ENCODE data around the gene PLA2G4F.
A peak's percentile ranks its signal among the peaks of the same experiment; 100 is the strongest.

Gene PLA2G4F

DNA sequence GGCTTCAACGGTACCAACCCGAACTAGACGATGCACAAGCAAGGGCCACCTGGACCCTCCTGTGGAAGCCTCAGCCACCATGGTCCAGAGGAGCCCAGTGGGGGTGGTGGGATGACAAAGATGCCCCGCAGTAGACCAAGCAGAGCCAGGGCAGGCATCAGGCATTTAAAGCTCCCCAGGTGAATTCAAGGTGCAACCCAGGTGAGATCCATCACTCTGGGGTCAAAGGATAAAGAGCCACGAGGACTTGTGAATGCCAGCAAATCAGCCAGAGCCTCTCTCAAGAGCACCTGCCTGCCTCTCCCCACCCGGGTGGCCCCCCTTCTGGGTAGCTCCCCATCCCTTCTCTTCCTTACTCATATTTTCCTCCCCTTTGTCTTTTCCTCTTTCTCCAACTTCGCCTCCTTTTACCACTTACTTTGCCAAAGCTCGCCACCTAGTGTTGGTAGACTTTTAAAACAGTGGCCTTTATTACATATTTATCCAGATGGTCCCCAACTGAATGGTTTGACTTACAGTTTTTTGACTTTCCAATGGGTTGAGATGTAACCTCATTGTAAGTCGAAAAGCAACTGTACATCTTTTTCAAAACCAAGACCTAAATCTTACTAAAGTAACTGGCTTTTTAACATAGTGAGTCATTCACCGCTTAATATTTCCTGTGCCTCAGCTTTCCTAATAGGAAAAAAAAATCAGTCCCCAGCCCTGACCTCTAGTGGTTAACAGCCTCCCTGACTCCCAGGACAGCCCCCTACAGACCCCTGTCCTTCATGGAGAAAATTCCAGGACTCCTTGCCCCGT, 18.8 kb downstream of the PLA2G4F start:
- DNase-seq (ENCODE audit: extremely low spot score), result peak; percentile 39
- TF ChIP-seq FOXA1 (IDR thresholded peaks at IDR 0.05) (no peak), NFRKB (IDR thresholded peaks at IDR 0.05) (no peak), ELF4 (IDR thresholded peaks at IDR 0.05) (no peak), ARNT (IDR thresholded peaks at IDR 0.05) (no peak), LEF1 (IDR thresholded peaks at IDR 0.05; ENCODE audit: borderline replicate concordance) (no peak), ZNF384 (IDR thresholded peaks at IDR 0.05) (no peak)
- ChIA-PET POLR2A (no interaction called here), CTCF (interaction anchor here (0.6 to 1.3 kb wide), 9 partner anchors 10 to 215 kb away, joined by 3 to 4 read pairs (median 3); no protein-coding TSS in a partner anchor)

DNA sequence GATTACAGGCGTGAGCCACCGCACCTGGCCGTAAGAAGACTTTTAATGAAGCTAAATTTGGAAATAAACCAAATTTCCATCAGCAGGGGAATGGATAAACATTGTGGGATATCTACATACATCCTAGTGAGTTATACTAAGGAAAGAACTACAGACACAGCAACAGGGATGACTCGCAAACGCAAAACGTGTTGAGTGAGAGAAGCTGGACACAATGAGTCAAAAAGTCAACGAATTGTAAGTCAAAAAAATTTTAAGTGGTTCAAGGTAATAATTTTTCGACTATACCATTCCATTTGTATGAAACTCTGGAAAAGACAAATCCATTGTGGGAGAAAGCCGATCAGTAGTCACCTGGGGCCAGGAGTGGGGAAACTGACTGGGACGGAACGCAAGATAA, 19.9 kb downstream of the PLA2G4F start:
- CTCF ChIA-PET, result interaction anchor here (0.7 kb wide), 1 partner anchor 302 kb away, joined by 3 read pairs; no protein-coding TSS in a partner anchor
- no peak for TF ChIP-seq HDGF (IDR thresholded peaks at IDR 0.05; ENCODE audit: borderline replicate concordance)
- TF ChIP-seq FOXK2 (IDR thresholded peaks at IDR 0.05), result no peak
- TF ChIP-seq SUZ12 (IDR thresholded peaks at IDR 0.05), result no peak
- no peak for TF ChIP-seq FOXM1 (IDR thresholded peaks at IDR 0.05; ENCODE audit: borderline replicate concordance)
- no peak for TF ChIP-seq NFRKB (IDR thresholded peaks at IDR 0.05)
- no peak for TF ChIP-seq TARDBP (IDR thresholded peaks at IDR 0.05)
- TF ChIP-seq SP1 (IDR thresholded peaks at IDR 0.05), result no peak
- TF ChIP-seq ELF4 (IDR thresholded peaks at IDR 0.05), result no peak
- TF ChIP-seq ARNT (IDR thresholded peaks at IDR 0.05), result no peak
- POLR2A ChIA-PET, result no interaction called here
- no peak for DNase-seq (ENCODE audit: extremely low spot score)

DNA sequence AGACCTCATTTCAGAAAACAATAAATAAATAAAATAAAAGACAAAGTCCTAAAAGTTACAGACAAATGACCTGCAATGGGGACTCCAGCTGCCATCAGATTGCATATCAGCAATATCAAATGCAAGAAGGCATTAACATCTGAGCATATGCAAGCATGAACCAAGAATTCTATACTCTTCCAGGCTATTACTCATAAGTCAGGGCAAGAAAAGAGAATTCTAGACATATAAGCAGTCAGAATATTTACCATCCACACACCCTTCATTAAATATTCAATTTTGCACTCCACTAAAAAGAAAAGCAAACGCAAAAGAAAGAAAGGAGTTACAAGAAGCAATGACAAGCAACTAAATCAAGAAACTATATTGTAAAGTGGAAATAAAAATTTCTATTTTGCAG, 21.1 kb downstream of the PLA2G4F start:
- ChIA-PET POLR2A (no interaction called here), CTCF (interaction anchor here (0.6 to 1.5 kb wide), 2 partner anchors 47 to 68 kb away, joined by 3 read pairs; no protein-coding TSS in a partner anchor)
- TF ChIP-seq FOXM1 (IDR thresholded peaks at IDR 0.05; ENCODE audit: borderline replicate concordance) (no peak), L3MBTL2 (conservative IDR thresholded peaks at IDR 0.05) (no peak), CTBP1 (IDR thresholded peaks at IDR 0.05; ENCODE audit: borderline replicate concordance) (no peak), SP1 (IDR thresholded peaks at IDR 0.05) (no peak), FOXK2 (IDR thresholded peaks at IDR 0.05) (no peak)
- DNase-seq (ENCODE audit: extremely low spot score), result no peak

DNA sequence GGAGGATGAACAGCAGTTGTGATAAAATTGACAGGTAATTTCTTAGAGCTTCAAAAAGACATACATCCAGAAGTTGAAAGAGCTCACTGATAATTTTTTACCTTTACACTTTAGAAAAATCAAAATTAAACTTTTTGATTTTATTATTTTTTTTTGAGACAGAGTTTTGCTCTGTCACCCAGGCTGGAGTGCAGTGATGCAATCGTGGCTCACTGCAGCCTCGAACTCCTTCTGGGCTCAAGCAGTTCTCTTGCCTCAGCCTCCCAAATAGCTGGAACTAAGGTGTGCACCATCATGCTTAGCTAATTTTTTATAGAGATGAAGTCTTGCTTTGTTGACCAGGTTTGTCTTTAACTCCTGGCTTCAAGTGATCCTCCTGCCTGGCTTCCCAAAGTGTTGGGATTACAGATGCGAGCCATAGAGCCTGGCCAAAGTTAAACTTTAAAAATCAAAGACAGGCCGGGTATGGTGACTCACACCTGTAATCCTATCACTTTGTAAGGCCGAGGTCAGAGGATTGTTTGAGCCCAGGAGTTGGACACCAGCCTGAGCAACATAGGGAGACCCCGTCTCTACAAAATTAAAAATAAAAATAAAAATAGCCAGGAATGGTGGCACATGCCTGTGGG, 21.7 kb downstream of the PLA2G4F start:
- ChIA-PET CTCF (interaction anchor here (0.9 to 1.5 kb wide), 2 partner anchors 68 to 163 kb away, joined by 3 read pairs; partner anchors contain the start of gene EHD4), POLR2A (no interaction called here)

DNA sequence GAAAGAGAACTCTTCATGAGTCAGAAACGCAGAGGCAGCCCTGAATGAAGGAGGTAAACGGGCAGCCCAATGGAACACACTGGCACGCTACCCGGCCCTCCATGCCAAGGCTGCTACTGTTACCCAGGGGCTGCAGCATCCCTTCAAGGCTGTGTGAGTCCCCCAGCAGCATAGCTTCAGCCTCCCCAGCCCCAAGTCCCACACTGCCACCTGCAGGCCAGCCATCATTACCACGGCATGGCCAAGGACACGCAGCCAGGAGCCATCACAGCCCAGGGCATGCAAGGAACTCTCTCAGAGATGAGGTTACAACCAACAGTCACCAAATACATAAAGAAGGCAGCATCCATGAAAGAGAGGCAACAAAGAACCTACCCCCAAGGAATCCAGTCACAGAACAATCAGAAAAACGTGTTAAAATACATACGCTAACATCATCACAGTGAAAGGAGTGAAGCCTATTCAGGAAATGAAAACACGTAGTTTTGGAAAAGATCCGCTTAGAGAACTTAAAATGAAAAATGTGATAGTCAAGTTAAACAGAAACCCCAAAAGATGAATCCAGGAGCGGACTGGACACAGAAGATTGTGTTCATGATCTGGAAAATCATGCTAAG, 22.4 kb downstream of the PLA2G4F start:
- DNase-seq (ENCODE audit: extremely low spot score), result peak; percentile 68
- TF ChIP-seq ARNT (IDR thresholded peaks at IDR 0.05), result no peak
- no peak for TF ChIP-seq ELF4 (IDR thresholded peaks at IDR 0.05)
- no peak for TF ChIP-seq BHLHE40 (IDR thresholded peaks at IDR 0.05; ENCODE audit: borderline replicate concordance)
- no peak for TF ChIP-seq FOXM1 (IDR thresholded peaks at IDR 0.05; ENCODE audit: borderline replicate concordance)
- TF ChIP-seq HDGF (IDR thresholded peaks at IDR 0.05; ENCODE audit: borderline replicate concordance), result no peak
- no peak for TF ChIP-seq SUZ12 (IDR thresholded peaks at IDR 0.05)
- no peak for TF ChIP-seq FOXK2 (IDR thresholded peaks at IDR 0.05)
- no peak for TF ChIP-seq LEF1 (IDR thresholded peaks at IDR 0.05; ENCODE audit: borderline replicate concordance)
- TF ChIP-seq L3MBTL2 (conservative IDR thresholded peaks at IDR 0.05), result no peak
- no peak for TF ChIP-seq CTBP1 (IDR thresholded peaks at IDR 0.05; ENCODE audit: borderline replicate concordance)
- TF ChIP-seq ZNF384 (IDR thresholded peaks at IDR 0.05), result no peak
- no peak for TF ChIP-seq FOXA1 (IDR thresholded peaks at IDR 0.05)
- no peak for TF ChIP-seq NFRKB (IDR thresholded peaks at IDR 0.05)
- CTCF ChIA-PET, result interaction anchor here (0.6 to 1.4 kb wide), 3 partner anchors 144 to 169 kb away, joined by 3 to 7 read pairs (median 4); partner anchors contain the start of gene EHD4
- POLR2A ChIA-PET, result no interaction called here

More for the DNA sequence above, 21.7 kb downstream of the PLA2G4F start:
- DNase-seq (ENCODE audit: extremely low spot score), result no peak
- TF ChIP-seq, protein P1, sequence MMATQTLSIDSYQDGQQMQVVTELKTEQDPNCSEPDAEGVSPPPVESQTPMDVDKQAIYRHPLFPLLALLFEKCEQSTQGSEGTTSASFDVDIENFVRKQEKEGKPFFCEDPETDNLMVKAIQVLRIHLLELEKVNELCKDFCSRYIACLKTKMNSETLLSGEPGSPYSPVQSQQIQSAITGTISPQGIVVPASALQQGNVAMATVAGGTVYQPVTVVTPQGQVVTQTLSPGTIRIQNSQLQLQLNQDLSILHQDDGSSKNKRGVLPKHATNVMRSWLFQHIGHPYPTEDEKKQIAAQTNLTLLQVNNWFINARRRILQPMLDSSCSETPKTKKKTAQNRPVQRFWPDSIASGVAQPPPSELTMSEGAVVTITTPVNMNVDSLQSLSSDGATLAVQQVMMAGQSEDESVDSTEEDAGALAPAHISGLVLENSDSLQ (IDR thresholded peaks at IDR 0.05), result no peak
- TF ChIP-seq FOXK2 (IDR thresholded peaks at IDR 0.05), result no peak
- no peak for TF ChIP-seq SP1 (IDR thresholded peaks at IDR 0.05)
- TF ChIP-seq TARDBP (IDR thresholded peaks at IDR 0.05), result no peak
- no peak for TF ChIP-seq L3MBTL2 (conservative IDR thresholded peaks at IDR 0.05)
- TF ChIP-seq FOXM1 (IDR thresholded peaks at IDR 0.05; ENCODE audit: borderline replicate concordance), result no peak
- TF ChIP-seq CTBP1 (IDR thresholded peaks at IDR 0.05; ENCODE audit: borderline replicate concordance), result no peak
- TF ChIP-seq ELF4 (IDR thresholded peaks at IDR 0.05), result no peak
- no peak for TF ChIP-seq NFRKB (IDR thresholded peaks at IDR 0.05)
- no peak for TF ChIP-seq FOXA1 (IDR thresholded peaks at IDR 0.05)
- no peak for TF ChIP-seq ZNF384 (IDR thresholded peaks at IDR 0.05)

DNA sequence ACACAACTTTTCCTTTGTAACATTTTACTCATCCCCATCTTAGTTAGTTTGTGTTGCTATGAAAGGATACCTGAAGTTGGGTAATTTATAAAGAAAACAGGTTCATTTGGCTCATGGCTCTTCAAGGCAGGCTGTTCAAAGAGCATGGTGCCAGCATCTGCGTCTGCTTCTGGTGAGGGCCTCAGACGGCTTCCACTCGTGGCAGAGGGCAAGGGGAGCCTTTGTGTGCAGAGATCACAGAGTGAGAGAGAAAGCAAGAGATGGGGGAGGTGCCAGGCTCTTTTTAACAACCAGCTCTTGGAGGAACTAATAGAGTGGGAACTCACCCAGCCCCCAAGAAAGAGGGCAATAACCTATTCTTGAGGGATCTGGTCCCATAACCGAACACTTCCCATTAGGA, 23.1 kb downstream of the PLA2G4F start:
- ChIA-PET CTCF (interaction anchor here (0.6 to 1.4 kb wide), 2 partner anchors 144 to 169 kb away, joined by 4 to 7 read pairs; no protein-coding TSS in a partner anchor), POLR2A (no interaction called here)
- no peak for DNase-seq (ENCODE audit: extremely low spot score)
- TF ChIP-seq LEF1 (IDR thresholded peaks at IDR 0.05; ENCODE audit: borderline replicate concordance) (no peak), FOXM1 (IDR thresholded peaks at IDR 0.05; ENCODE audit: borderline replicate concordance) (no peak)
